NCI-H187 (cell line): Measurements from ENCODE around the gene COX8A.

ENCODE experiments used
- DNase-seq, 2 experiments: peaks; one replicate each; lab custom pipeline; 2025; lab: John Stamatoyannopoulos, UW

COX8A gene

DNA sequence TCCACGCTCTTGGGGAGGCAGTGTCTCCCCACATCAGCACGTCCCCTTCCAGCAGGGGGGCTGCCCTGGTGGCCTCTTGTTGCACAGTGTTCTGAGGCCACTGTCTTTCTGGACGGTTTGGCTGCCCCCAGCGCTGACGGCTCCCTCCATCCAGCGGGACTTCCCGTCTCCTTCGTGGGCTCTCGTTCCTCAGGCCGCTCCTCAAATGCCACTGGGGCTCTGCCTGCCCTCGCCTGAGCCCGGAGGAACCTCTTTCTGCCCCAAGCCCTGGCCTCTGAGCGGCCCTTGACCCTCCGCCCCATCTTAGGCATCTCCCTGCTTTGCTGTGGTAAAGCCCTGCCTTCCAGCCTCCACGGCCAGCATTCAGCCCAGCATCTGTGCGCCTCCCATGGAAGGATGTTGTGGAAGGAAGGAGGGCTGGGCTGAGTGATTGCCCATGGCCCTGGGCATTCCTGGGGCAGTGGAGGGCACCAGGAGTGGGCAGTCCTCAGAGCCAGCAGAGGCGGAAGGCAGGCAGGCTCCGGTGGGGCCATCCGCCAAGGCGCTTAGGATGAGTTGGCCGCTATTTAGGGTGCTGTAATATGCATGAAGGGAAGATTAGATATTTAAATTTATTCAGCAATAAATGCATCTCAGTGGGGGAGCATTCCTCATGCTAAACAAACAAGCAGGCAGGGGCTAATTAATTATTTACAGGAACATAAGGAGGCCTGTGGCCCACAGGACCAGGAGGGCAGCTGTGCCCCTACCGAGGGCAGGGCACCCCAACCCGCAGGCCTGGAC, 29.6 kb downstream of the COX8A start:
- no peak for DNase-seq

DNA sequence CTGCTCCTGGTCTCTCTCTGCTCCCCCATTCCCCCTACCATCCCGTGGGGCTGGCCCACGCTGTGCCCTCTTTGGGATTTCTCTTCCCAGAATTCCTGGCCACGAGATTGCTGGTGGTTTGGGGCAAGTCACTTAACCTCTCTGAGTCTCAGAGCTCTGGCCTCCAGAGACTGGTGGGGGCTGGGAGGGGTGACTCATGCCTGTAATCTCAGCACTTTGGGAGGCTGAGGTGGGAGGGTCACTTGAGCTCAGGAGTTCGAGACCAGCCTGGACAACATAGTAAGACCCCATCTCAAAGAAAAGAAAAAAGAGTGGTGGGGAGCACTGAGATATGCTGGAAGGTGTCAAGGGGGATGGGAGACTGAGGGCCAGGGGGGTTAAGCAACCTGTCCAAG, 30.2 kb downstream of the COX8A start:
- no peak for DNase-seq

GRCh38 chr11:64005691-64006090, 31.3 kb downstream of the COX8A start:
- DNase-seq = no peak

DNA sequence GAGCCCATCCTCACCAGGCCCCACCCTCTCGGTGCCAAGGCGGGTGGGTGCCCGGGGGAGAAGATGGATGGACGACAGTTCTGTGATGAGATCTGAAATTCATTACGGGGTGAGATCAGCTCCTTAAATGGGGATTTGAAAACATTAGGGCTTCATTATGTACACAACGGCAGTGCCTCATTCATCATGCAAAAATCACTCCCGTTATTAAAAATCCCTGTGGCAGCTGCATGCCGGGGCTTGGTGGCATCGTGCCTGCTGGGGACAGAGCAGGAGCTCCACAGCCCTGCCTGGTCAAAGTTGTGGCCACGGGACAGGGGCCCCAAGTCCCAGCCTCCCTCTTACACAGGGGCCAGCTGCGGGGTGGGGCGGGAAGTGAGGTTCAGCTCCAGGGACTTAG, 32.0 kb downstream of the COX8A start:
- no peak for DNase-seq

GRCh38 chr11:64007160-64007628, 32.8 kb downstream of the COX8A start:
- no peak for DNase-seq

- DNase-seq = no peak
Observed at GRCh38 chr11:64007629-64008282, 33.3 kb downstream of the COX8A start.

GRCh38 chr11:64008283-64008913, 34.0 kb downstream of the COX8A start:
- no peak for DNase-seq

DNA sequence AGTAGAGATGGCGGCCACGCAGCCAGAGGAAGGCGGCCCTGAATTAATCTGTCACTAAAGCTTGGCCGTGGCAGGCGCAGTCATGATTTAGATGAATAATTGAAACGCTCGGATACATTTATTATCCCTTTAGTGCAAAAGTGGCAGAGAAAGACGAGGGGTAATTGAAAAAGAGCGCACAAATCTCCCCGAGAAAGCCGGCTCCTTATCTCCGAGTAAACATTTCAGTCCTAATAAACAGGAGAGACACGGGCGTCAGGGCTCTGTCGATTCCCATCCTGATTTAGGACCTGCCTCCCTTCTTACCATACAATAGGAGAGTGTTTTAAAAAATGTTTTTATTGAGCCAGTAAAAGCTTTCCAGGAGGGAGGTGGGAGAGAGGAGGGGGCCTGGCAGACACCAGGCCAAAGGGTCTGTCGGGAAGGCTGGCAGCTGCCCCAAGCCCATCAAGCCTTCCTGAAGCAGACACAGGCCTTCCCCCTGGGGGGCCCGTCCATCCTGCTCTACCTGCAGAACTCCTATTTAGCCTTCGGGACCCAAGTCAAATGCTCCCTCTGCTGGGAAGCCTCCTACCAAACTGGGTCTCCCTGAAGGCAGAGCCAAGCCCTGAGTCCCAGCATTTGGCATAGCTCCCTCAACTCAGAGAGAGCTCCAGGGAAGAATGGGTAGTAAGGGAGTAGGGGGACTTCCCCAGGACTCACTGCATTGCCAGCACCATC, 34.7 kb downstream of the COX8A start:
- DNase-seq = no peak

GRCh38 chr11:64009710-64010109, 35.3 kb downstream of the COX8A start:
- DNase-seq = no peak

- DNase-seq = no peak
Observed at GRCh38 chr11:64010783-64011182, 36.4 kb downstream of the COX8A start.

DNA sequence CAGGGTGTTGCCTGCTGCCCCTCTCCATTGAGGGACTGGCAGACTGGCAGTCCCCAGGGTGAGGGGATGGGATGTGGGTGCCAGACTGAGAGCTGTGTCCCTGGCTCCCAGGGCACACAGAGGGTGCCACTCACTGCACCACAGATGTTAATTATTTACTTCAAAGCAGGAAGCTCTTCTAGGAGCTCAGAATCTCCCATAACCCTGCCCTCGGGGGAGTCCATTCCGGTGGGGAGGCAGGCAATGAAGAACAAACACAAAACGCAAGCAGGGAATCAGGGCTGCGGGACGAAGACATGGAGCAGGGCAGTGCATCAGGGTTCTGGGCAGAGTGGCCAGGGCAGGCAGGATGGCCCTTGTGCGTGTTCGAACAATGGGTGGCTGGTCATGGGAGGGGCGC, 37.0 kb downstream of the COX8A start:
- DNase-seq = no peak

GRCh38 chr11:64013141-64013896, 38.9 kb downstream of the COX8A start:
- no peak for DNase-seq

DNA sequence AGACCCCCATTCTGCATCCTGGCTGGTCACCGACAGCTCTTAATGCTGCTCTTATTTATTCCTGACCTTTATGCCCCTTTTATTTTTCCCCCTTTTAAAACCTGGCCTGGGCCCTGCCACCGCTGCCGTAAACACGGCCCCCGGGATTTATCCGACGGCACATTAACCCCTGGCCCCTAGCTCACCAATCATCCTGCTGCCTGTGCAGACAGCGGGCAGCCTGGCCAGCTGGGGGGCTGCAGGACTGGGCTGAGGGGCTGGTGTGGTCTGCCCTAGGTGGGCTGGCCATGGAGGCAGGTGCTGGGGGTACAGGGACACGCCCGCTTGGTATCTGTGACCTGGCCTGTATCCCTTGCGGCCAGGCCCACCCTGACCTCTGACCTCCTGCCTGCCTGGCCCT, 39.9 kb downstream of the COX8A start:
- DNase-seq = no peak

GRCh38 chr11:64015510-64015909, 41.1 kb downstream of the COX8A start:
- no peak for DNase-seq

DNA sequence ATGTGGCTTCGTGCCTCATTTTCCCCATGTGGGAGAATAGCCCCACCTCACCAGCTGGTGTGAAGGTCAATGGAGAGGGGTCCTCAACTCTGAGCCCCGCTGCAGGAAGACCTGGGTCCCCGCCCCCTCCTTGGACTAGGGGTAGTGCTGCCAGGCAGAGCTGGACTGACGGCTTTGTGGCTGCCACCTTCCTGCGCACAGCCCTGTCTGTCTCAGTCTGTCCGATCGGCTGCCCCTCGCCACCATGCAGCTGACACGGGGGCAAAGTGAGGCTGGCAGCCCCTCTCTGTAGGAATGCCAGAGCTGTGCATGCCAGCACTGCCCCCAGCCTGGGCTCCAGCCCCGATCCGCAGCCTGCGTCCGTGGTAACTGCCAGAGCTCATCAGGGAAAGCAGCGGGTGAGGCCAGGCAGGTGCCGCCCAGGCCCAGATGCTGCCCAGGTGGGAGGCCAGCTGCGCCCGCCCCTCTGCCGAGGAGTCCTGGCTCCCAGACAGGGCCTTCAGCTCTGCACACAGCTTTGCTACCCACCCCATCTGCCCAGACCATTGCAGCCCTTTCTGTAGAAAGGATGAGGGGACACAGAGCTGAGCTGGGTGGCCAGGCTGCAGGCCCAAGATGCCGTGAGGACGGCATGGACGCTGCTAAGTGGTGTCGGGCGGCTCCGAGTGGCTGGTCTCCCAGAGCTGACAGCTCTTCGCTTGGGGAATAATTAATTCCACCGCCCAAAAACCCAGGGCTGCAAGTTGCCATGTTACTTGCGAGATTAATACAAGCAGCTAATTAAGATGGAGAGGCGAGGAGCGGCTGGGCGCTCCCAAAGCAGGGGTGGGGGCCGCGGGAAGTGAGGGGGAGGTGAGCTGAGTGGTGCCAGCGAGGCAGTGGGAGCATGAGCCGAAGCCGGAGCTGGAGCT, 41.8 kb downstream of the COX8A start:
- no peak for DNase-seq

GRCh38 chr11:64017945-64018224, 43.5 kb downstream of the COX8A start:
- no peak for DNase-seq

DNA sequence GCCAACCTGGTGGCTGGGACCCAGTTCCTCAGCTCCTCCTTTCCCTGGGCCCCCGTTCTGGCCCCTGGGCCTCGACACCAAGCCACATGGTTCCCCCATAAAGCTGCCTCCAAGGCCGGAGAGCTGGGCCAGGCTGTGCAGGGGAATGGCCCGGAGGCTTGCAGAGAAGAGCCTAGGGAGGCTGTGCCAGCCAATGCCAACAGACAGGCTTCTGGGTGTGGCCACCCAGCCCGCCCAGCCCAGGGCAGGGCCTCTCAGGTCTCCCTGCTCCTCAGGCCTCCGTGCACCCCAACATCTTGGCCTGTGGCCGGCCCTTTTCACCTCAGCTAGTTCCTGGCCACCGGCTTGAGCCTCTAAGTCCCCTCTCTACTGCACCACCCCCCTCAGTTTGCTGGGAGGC, 43.9 kb downstream of the COX8A start:
- DNase-seq = no peak

DNA sequence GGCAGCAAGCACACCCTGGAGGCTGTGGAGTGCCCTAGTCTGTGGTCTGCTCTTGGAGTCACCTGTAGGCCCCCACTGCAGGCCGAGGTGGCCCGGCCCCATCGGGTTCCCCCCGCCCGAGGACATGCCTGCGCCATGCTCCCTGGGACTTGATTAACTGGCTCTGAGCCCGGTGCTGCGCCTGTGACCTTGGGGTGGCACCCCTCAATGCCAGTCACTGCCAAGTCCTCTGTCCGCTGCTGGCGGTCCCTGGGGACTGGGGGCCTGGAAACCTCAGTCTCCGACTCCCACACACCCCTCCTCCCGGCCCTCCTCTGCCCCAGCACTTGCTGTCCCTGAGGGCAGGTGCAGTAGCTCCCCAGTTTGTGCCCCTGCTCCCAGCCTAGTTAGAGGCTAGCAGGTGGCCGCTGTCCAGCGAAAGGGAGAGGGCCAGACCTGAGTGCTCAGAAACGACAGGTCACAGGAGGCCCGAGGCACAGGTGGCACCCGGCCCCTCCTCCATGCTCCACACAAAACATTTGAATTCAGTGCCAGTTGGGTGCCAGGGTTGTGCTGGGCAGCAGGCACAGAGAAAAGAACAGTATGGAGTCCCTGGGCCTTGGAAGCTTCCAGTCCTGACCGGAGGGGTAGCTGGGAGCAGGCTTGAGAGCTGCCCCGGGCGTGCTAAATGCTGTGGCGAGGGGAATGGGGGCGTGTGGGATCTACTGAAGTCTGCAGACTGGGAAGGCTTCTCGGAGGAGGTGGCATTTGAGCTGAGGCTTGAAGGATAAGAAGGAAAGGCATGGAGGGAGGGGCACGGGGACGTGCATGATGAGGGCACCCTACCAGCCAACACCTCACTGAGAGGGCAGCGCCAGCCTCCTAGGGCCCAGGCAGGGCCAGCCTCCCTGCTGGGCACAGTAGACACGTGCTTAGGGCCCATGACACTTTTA, 45.0 kb downstream of the COX8A start:
- no peak for DNase-seq

GRCh38 chr11:64020976-64021756, 46.7 kb downstream of the COX8A start:
- no peak for DNase-seq
